ENCODE measurements around the gene FRAT1. TPM values are rescaled to one million over a fixed set of nuclear protein-coding genes. Genes with fewer than 3 reads are reported as not detected.

Gene FRAT1
- total RNA-seq, 1 experiment from 2014 or later = 1.9 TPM

DNA sequence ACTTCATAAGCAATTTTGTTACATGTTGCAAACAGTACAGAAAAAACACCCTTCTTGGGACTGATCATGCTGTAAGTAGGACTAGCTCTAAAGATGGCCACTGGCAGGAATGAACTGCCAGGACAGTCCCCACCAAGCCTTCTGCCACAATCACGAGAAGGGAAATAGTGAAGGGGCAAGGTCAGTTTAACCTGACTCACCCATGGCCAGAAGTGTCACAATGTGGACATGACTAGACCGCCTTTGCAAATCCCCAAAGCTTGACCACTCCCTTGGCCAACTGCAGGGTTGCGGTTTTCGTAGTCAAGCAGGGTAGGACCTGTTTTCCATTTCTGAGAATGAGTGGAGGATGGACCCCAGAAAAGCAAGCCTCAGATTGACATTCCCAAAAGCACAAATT, 34.9 kb downstream of the FRAT1 start:
- BruUV-seq (replicated peaks) = no TSS peak
- peaks cover 57% of the 10 kb centered on the region for H3K36me3 Mint-ChIP-seq (ENCODE audit: insufficient read depth, unreplicated experiment)

DNA sequence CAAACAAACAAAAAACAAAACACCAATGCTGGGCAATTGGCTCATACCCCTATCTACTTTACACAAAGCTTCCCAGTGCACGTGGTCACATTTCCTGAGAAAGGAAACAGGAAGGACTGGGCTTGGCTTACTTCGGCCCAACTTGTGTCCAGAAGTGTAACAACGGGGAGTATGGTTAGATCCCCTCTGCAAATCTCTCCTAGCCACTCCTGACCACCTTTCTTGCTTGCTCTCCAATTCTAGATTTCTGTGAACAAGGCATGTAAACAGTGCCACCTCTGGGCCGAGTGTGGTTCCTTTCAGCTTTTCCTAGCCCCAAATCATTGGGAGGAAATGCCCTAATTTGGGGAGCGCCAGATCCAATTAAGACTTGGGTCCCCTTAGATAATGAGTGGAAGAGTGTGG, 36.5 kb downstream of the FRAT1 start:
- no peaks in the 10 kb centered on the region for H3K4me1 Mint-ChIP-seq (ENCODE audit: insufficient read depth, unreplicated experiment)
- intact Hi-C loops (cut with micrococcal nuclease) = loop anchor here (2.0 kb wide), 1 partner anchor 77 kb away; no protein-coding TSS in a partner anchor
- no TSS peak for BruUV-seq (replicated peaks)
- H3K27me3 Mint-ChIP-seq (ENCODE audit: insufficient read depth, unreplicated experiment) = no peaks in the 10 kb centered on the region
- DNase-seq (ENCODE audit: unreplicated experiment) = peak; percentile 27
- no peak overlapping the region for H3K4me3 Mint-ChIP-seq (ENCODE audit: unreplicated experiment)
- no peaks in the 10 kb centered on the region for H3K9me3 Mint-ChIP-seq (ENCODE audit: unreplicated experiment)
- ChIA-PET POLR2A (interaction anchor here (0.6 to 0.9 kb wide), 4 partner anchors 19 to 44 kb away, joined by 3 to 4 read pairs (median 3); partner anchors contain the start of gene FRAT1), CTCF (interaction anchor here (0.7 to 2.7 kb wide), 8 partner anchors 9 to 317 kb away, joined by 3 to 11 read pairs (median 4); partner anchors contain the start of gene FRAT1)
- TF ChIP-seq CTCF (IDR thresholded peaks at IDR 0.05; ENCODE audit: unreplicated experiment) = no peak
- H3K27ac Mint-ChIP-seq (ENCODE audit: low read depth, unreplicated experiment) = no peak overlapping the region
- H3K36me3 Mint-ChIP-seq (ENCODE audit: insufficient read depth, unreplicated experiment) = peaks cover 58% of the 10 kb centered on the region

More for the DNA sequence above, 34.9 kb downstream of the FRAT1 start:
- no peak overlapping the region for H3K27ac Mint-ChIP-seq (ENCODE audit: low read depth, unreplicated experiment)
- POLR2A ChIA-PET = no interaction called here
- TF ChIP-seq CTCF (IDR thresholded peaks at IDR 0.05; ENCODE audit: unreplicated experiment) = no peak
- intact Hi-C loops (cut with micrococcal nuclease) = loop anchor here (2.0 kb wide), 1 partner anchor 75 kb away; no protein-coding TSS in a partner anchor
- H3K27me3 Mint-ChIP-seq (ENCODE audit: insufficient read depth, unreplicated experiment) = no peaks in the 10 kb centered on the region
- H3K4me3 Mint-ChIP-seq (ENCODE audit: unreplicated experiment) = no peak overlapping the region
- no peaks in the 10 kb centered on the region for H3K4me1 Mint-ChIP-seq (ENCODE audit: insufficient read depth, unreplicated experiment)
- CTCF ChIA-PET = interaction anchor here (0.5 to 2.7 kb wide), 3 partner anchors 75 to 243 kb away, joined by 3 to 11 read pairs (median 3); no protein-coding TSS in a partner anchor
- no peaks in the 10 kb centered on the region for H3K9me3 Mint-ChIP-seq (ENCODE audit: unreplicated experiment)
- DNase-seq (ENCODE audit: unreplicated experiment) = no peak

DNA sequence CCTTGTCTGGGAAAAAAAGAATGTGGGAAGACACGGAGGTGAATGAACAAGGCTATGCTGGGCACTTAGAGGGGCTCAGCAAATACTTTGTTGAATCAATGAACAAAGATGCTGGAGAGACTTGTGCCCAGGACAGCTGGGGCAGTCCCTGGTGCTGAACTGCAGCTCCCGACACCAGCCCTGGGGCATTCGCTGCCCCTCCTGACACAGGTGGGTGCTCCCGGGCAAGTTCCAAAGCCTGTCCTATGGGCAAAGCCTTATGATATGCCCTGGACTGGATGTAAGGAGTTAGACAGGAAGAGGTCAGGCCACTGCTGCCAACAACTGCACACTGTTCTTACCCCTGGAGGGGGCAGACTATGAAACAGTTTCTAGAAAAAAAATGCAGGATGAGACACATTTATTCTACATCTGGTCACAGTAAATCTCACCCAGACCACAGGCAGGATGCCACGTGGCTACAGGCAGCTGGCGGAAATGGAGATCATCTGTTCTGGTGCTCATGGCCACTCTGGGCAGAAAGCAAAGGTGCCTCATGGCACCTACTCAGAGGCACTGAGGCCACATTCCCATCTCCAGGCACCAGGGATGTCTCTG, 37.3 kb downstream of the FRAT1 start:
- ChIA-PET POLR2A (interaction anchor here (0.6 to 1.2 kb wide), 2 partner anchors 20 to 77 kb away, joined by 3 read pairs; no protein-coding TSS in a partner anchor), CTCF (interaction anchor here (0.6 to 2.0 kb wide), 5 partner anchors 15 to 1258 kb away, joined by 3 to 6 read pairs (median 4); partner anchors contain the start of gene FRAT1)
- H3K27ac Mint-ChIP-seq (ENCODE audit: low read depth, unreplicated experiment) = no peak overlapping the region
- no peaks in the 10 kb centered on the region for H3K27me3 Mint-ChIP-seq (ENCODE audit: insufficient read depth, unreplicated experiment)
- no peak overlapping the region for H3K4me3 Mint-ChIP-seq (ENCODE audit: unreplicated experiment)
- no peaks in the 10 kb centered on the region for H3K9me3 Mint-ChIP-seq (ENCODE audit: unreplicated experiment)
- H3K4me1 Mint-ChIP-seq (ENCODE audit: insufficient read depth, unreplicated experiment) = no peaks in the 10 kb centered on the region
- intact Hi-C loops (cut with micrococcal nuclease) = no loop called here
- no peak for DNase-seq (ENCODE audit: unreplicated experiment)
- TSS peak; percentile 70 for BruUV-seq (replicated peaks)
- TF ChIP-seq CTCF (IDR thresholded peaks at IDR 0.05; ENCODE audit: unreplicated experiment) = no peak
- H3K36me3 Mint-ChIP-seq (ENCODE audit: insufficient read depth, unreplicated experiment) = peaks cover 58% of the 10 kb centered on the region

- TF ChIP-seq CTCF (IDR thresholded peaks at IDR 0.05; ENCODE audit: unreplicated experiment) = no peak
- no TSS peak for BruUV-seq (replicated peaks)
- Mint-ChIP-seq H3K27ac (ENCODE audit: low read depth, unreplicated experiment) (no peak overlapping the region), H3K4me3 (ENCODE audit: unreplicated experiment) (no peak overlapping the region), H3K9me3 (ENCODE audit: unreplicated experiment) (no peaks in the 10 kb centered on the region), H3K4me1 (ENCODE audit: insufficient read depth, unreplicated experiment) (no peaks in the 10 kb centered on the region), H3K36me3 (ENCODE audit: insufficient read depth, unreplicated experiment) (peaks cover 62% of the 10 kb centered on the region), H3K27me3 (ENCODE audit: insufficient read depth, unreplicated experiment) (no peaks in the 10 kb centered on the region)
- no peak for DNase-seq (ENCODE audit: unreplicated experiment)
- POLR2A ChIA-PET = interaction anchor here (0.9 to 1.2 kb wide), 3 partner anchors 22 to 82 kb away, joined by 3 read pairs; partner anchors contain the start of gene FRAT2
- CTCF ChIA-PET = interaction anchor here (1.1 to 2.0 kb wide), 2 partner anchors 37 to 78 kb away, joined by 4 to 6 read pairs; partner anchors contain the start of gene FRAT1
- intact Hi-C loops (cut with micrococcal nuclease) = no loop called here
Measured at GRCh38 chr10:97356918-97357317, 37.8 kb downstream of the FRAT1 start.

Measured in MCF 10A (cell line).